Brain microvascular endothelial cell (primary cell): ENCODE data around the gene ZPBP.

Experiments
- DNase-seq: peaks from one replicate; pipeline ENCODE4 v3.0.0-alpha.2; 2020
- H3K27ac ChIP-seq: fragments of 250-450 bp; sonication (Bioruptor Pico); 2 replicates; pipeline ENCODE4 v1.5.1; 2020; ENCODE audit warnings: mild to moderate bottlenecking, moderate library complexity
- H3K27me3 ChIP-seq: fragments of 250-450 bp; sonication (Bioruptor Pico); replicated peaks from 2 replicates; pipeline ENCODE4 v1.5.1; 2020; ENCODE audit warnings: mild to moderate bottlenecking
- H3K36me3 ChIP-seq: fragments of 250-450 bp; sonication (Bioruptor Pico); replicated peaks from 2 replicates; pipeline ENCODE4 v1.5.1; 2020; ENCODE audit warnings: mild to moderate bottlenecking
- H3K4me3 ChIP-seq: 2 replicates; pipeline ENCODE4 v1.5.1; 2011; ENCODE audit warnings: low read depth, mild to moderate bottlenecking, control low read depth, low read length, moderate library complexity
- CTCF ChIP-seq: IDR thresholded peaks from 2 replicates; pipeline ENCODE4 v1.5.1; 2011; ENCODE audit warnings: low read depth, mild to moderate bottlenecking, moderate library complexity, low read length, control low read depth, inconsistent platforms; ENCODE audit errors: missing control alignments
- in situ Hi-C: cut with HindIII; loops from 2 replicates; pipeline ENCODE4 v1.10.0; 2017; ENCODE audit warnings: low sequenced_read_pairs, low pct_ligation_motif_present

Gene ZPBP

GRCh38 chr7:49926720-49927119, 166.3 kb downstream of the ZPBP start:
- no peak for TF ChIP-seq CTCF
- DNase-seq: no peak
- no peak overlapping the region for H3K27ac ChIP-seq
- in situ Hi-C loops: no loop called here
- H3K36me3 ChIP-seq: no peaks in the 10 kb centered on the region
- no peak overlapping the region for H3K4me3 ChIP-seq
- no peaks in the 10 kb centered on the region for H3K27me3 ChIP-seq

- no peak for TF ChIP-seq CTCF
- Histone ChIP-seq H3K27ac (no peak overlapping the region), H3K27me3 (no peaks in the 10 kb centered on the region), H3K4me3 (no peak overlapping the region), H3K36me3 (no peaks in the 10 kb centered on the region)
- in situ Hi-C loops: no loop called here
- no peak for DNase-seq
Observed at GRCh38 chr7:49911909-49912308, 181.1 kb downstream of the ZPBP start.

GRCh38 chr7:49894543-49894942, 198.5 kb downstream of the ZPBP start:
- in situ Hi-C loops: no loop called here
- TF ChIP-seq CTCF: no peak
- H3K27me3 ChIP-seq: no peaks in the 10 kb centered on the region
- H3K4me3 ChIP-seq: no peak overlapping the region
- no peaks in the 10 kb centered on the region for H3K36me3 ChIP-seq
- DNase-seq: no peak
- no peak overlapping the region for H3K27ac ChIP-seq

GRCh38 chr7:49893131-49893530, 199.9 kb downstream of the ZPBP start:
- in situ Hi-C loops: no loop called here
- TF ChIP-seq CTCF: no peak
- no peaks in the 10 kb centered on the region for H3K36me3 ChIP-seq
- H3K27me3 ChIP-seq: no peaks in the 10 kb centered on the region
- no peak overlapping the region for H3K4me3 ChIP-seq
- no peak overlapping the region for H3K27ac ChIP-seq
- DNase-seq: no peak

DNA sequence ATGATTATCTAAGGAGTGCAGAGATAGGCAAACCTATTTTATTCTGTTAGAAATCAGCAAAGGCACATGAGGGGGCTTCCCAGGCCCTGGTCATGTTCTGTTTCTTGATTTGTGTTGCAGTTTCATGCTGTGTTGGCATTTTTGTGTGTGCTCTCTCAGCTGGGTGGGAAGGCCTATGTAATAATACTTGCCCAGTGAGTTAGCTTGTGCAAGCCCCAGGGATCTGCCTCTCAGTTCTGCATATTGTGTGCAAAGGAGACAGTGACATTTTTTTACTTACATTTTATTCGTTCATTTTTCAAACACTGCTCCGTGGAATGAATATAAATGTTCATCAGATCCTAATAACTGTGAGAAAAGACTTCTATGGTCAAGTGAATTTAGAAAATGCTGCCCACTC, 200.6 kb downstream of the ZPBP start:
- H3K27me3 ChIP-seq: no peaks in the 10 kb centered on the region
- no peaks in the 10 kb centered on the region for H3K36me3 ChIP-seq
- no peak overlapping the region for H3K27ac ChIP-seq
- DNase-seq: no peak
- no peak overlapping the region for H3K4me3 ChIP-seq
- in situ Hi-C loops: no loop called here
- TF ChIP-seq CTCF: no peak
